ENCODE data around the gene ZNF358.

DNA sequence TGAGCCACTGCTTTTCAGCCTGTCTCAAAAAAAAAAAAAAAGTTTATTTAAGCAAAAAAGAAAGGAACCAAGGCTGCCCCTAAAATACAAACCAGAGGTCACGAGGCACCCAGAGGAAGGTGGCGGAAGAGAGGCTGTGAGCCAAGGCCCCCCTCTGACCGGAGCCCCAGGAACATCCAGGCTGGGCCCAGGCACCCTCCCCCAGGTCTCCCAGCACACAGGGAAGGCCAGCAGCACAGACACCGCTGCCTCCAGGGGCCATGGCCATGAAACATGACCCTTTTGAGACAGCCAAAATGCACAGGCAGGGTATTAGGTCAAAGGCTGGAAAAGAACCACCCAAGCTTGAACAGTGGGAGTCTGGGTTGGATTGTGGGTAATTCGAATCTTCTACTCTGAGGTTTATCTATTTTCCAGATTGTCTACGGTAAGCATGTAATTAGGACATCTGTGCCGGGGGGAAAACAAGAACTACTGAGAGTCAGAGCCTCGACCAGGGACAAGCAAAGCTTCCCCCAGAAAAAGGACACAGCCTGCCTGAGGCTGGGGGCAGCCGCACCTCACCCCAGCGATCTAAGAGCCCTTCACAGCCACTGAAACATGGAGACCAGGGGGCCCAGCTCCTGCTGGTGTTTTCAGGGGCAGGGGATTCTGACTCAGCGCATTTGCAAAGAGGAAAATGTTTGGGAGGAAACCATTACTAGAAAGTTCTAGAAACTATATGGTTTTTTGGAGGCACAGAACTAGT, 35.5 kb upstream of the ZNF358 start:
- no peak for TF ChIP-seq POLR2AphosphoS5 (IDR thresholded peaks at IDR 0.05; ENCODE audit: insufficient read depth, low read depth, low read length)
- TF ChIP-seq, protein P1, sequence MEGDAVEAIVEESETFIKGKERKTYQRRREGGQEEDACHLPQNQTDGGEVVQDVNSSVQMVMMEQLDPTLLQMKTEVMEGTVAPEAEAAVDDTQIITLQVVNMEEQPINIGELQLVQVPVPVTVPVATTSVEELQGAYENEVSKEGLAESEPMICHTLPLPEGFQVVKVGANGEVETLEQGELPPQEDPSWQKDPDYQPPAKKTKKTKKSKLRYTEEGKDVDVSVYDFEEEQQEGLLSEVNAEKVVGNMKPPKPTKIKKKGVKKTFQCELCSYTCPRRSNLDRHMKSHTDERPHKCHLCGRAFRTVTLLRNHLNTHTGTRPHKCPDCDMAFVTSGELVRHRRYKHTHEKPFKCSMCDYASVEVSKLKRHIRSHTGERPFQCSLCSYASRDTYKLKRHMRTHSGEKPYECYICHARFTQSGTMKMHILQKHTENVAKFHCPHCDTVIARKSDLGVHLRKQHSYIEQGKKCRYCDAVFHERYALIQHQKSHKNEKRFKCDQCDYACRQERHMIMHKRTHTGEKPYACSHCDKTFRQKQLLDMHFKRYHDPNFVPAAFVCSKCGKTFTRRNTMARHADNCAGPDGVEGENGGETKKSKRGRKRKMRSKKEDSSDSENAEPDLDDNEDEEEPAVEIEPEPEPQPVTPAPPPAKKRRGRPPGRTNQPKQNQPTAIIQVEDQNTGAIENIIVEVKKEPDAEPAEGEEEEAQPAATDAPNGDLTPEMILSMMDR (IDR thresholded peaks at IDR 0.05; ENCODE audit: extremely low read depth in 1 of 2, insufficient read depth in 1 of 2, low read depth in 1 of 2, low read length in 2 of 2): no peak
- no peak for TF ChIP-seq EZH2 (IDR thresholded peaks at IDR 0.05; ENCODE audit: borderline replicate concordance, low read depth, low read length, severe bottlenecking)
- TF ChIP-seq, protein P2, sequence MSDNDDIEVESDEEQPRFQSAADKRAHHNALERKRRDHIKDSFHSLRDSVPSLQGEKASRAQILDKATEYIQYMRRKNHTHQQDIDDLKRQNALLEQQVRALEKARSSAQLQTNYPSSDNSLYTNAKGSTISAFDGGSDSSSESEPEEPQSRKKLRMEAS (IDR thresholded peaks at IDR 0.05; ENCODE audit: insufficient read depth, insufficient read length): no peak
- no peak for TF ChIP-seq POLR2A (IDR thresholded peaks at IDR 0.05; ENCODE audit: low read depth, low read length)
- no peak for TF ChIP-seq GATA2 (IDR thresholded peaks at IDR 0.05; ENCODE audit: insufficient read depth, insufficient read length, low read depth, low read length)
- TF ChIP-seq FOS (IDR thresholded peaks at IDR 0.05; ENCODE audit: borderline replicate concordance, insufficient read depth, low read length): no peak
- TF ChIP-seq JUN (IDR thresholded peaks at IDR 0.05; ENCODE audit: borderline replicate concordance, insufficient read depth, insufficient read length, low read depth): no peak
- no peak for TF ChIP-seq MYC (IDR thresholded peaks at IDR 0.05; ENCODE audit: low read depth, low read length)
